ENCODE measurements around the gene WWTR1. TPM values are rescaled to one million over a fixed set of nuclear protein-coding genes. Genes with fewer than 3 reads are reported as not detected.

The WWTR1 gene
- total RNA-seq, 1 experiment from 2014 or later, result 25.5 TPM

- no peak for TF ChIP-seq PRDM15 (CRISPR knock-in tag; IDR thresholded peaks at IDR 0.05)
- no peak for TF ChIP-seq ZNF138 (CRISPR knock-in tag; conservative IDR thresholded peaks at IDR 0.05)
- no peak for TF ChIP-seq FOXK1 (CRISPR knock-in tag; IDR thresholded peaks at IDR 0.05)
These were observed 68.9 kb downstream of the WWTR1 start (continued) for GRCh38 chr3:149588909-149589308.

GRCh38 chr3:149587383-149587782 is 70.4 kb downstream of the WWTR1 start:
- no peaks in the 10 kb centered on the region for H3K27me3 Mint-ChIP-seq (ENCODE audit: low read depth)
- H3K4me1 Mint-ChIP-seq, result peaks cover 42% of the 10 kb centered on the region
- no peak overlapping the region for H3K27ac Mint-ChIP-seq
- no peaks in the 10 kb centered on the region for H3K36me3 Mint-ChIP-seq
- no peak overlapping the region for H3K4me3 Mint-ChIP-seq
- TF ChIP-seq PREB (CRISPR knock-in tag; IDR thresholded peaks at IDR 0.05; ENCODE audit: borderline replicate concordance) (no peak), IRF2 (CRISPR knock-in tag; IDR thresholded peaks at IDR 0.05; ENCODE audit: borderline replicate concordance, low read depth) (no peak), TEAD4 (CRISPR knock-in tag; IDR thresholded peaks at IDR 0.05) (no peak), NR3C1 (CRISPR knock-in tag; conservative IDR thresholded peaks at IDR 0.05; ENCODE audit: low read depth) (no peak), ETV6 (CRISPR knock-in tag; IDR thresholded peaks at IDR 0.05) (no peak), PRDM15 (CRISPR knock-in tag; IDR thresholded peaks at IDR 0.05) (no peak), KAT7 (CRISPR knock-in tag; IDR thresholded peaks at IDR 0.05; ENCODE audit: borderline replicate concordance) (no peak), MLX (CRISPR knock-in tag; IDR thresholded peaks at IDR 0.05) (no peak), ATF6 (CRISPR knock-in tag; IDR thresholded peaks at IDR 0.05) (no peak), OVOL2 (CRISPR knock-in tag; IDR thresholded peaks at IDR 0.05; ENCODE audit: borderline replicate concordance) (no peak)
- DNase-seq (ENCODE audit: low spot score), result no peak
- ATAC-seq, result no peak
- POLR2A ChIA-PET, result interaction anchor here (2.0 kb wide), 1 partner anchor 70 kb away, joined by 5 read pairs; the partner anchor contains the start of gene WWTR1
- no peaks in the 10 kb centered on the region for H3K9me3 Mint-ChIP-seq
- CTCF ChIA-PET, result interaction anchor here (0.9 to 2.2 kb wide), 2 partner anchors 10 to 19 kb away, joined by 6 to 12 read pairs; no protein-coding TSS in a partner anchor

Data from WTC11 (cell line).